PC-3 (cell line): ENCODE data around the gene U2AF1L4.

ENCODE experiments used
- CTCF ChIP-seq: fragments of 300-600 bp; sonication (generic); conservative IDR thresholded peaks from 2 replicates; pipeline ENCODE4 v1.5.1; 2017; ENCODE audit warnings: antibody characterized with exemption, low read depth, mild to moderate bottlenecking, low read length
- EZH2 ChIP-seq: fragments of 300-600 bp; sonication (generic); IDR thresholded peaks from one replicate; pipeline ENCODE4 v1.6.1; 2017; ENCODE audit warnings: antibody characterized with exemption, mild to moderate bottlenecking, low read length; ENCODE audit not compliant: unreplicated experiment
- EZH2phosphoT487 ChIP-seq: fragments of 300-600 bp; sonication (generic); IDR thresholded peaks from 2 replicates; pipeline ENCODE4 v1.6.1; 2018; ENCODE audit warnings: mild to moderate bottlenecking, antibody characterized with exemption, low read length, borderline replicate concordance

- TF ChIP-seq EZH2 = no peak
- no peak for TF ChIP-seq CTCF
- no peak for TF ChIP-seq EZH2phosphoT487
Measured at GRCh38 chr19:35767288-35768081, 22.3 kb upstream of the U2AF1L4 start.
